IMR-90 (cell line): Measurements from ENCODE around the gene BARD1. TPM values are rescaled to one million over a fixed set of nuclear protein-coding genes. Genes with fewer than 3 reads are reported as not detected.

Experiments used
- ATAC-seq: fragments of 200-7000 bp; cut with Tn5 transposase; 2 replicates; pipeline ENCODE4 v1.9.1; 2020; ENCODE audit warnings: low read depth, mild to moderate bottlenecking, moderate library complexity
- BruUV-seq: library from RNA; stranded (reverse); fragments of 400-500 nt; replicated peaks from 2 replicates; lab custom pipeline; 2021; lab: Mats Ljungman, UMichigan
- CTCF ChIA-PET: fragments of 300-600 bp; formaldehyde crosslinking; extraction: SDS; loops from one replicate; lab custom pipeline; 2021; ENCODE audit warnings: antibody characterized with exemption; lab: Yijun Ruan, JAX
- POLR2A ChIA-PET: fragments of 300-600 bp; sonication (Branson Sonifier 250); formaldehyde crosslinking; loops from one replicate; lab custom pipeline; 2022; ENCODE audit warnings: antibody characterized with exemption; ENCODE audit not compliant: unreplicated experiment; lab: Charles Lee
- DNase-seq: peaks from one replicate; pipeline ENCODE4 v3.0.0; 2013
- H2AFZ ChIP-seq: replicated peaks from 2 replicates; pipeline ENCODE3; 2013; ENCODE audit warnings: low read length, mild to moderate bottlenecking; ENCODE audit not compliant: poor library complexity
- H2AK5ac ChIP-seq: 2 replicates; pipeline ENCODE4 v1.6.1; 2013; ENCODE audit warnings: low read depth, low read length, inconsistent platforms
- H2AK9ac ChIP-seq: replicated peaks from 2 replicates; pipeline ENCODE3; 2013; ENCODE audit warnings: mild to moderate bottlenecking, low read depth, low read length, moderate library complexity; ENCODE audit not compliant: poor library complexity
- H2BK120ac ChIP-seq: 2 replicates; pipeline ENCODE4 v1.6.1; 2013; ENCODE audit warnings: low read depth, low read length, inconsistent platforms
- H2BK15ac ChIP-seq: 3 replicates; pipeline ENCODE4 v1.6.1; 2013; ENCODE audit warnings: low read depth, low read length, inconsistent platforms
- H2BK20ac ChIP-seq: 2 replicates; pipeline ENCODE4 v1.6.1; 2013; ENCODE audit warnings: low read depth, mild to moderate bottlenecking, inconsistent platforms, low read length, moderate library complexity
- H2BK5ac ChIP-seq: 2 replicates; pipeline ENCODE4 v1.6.1; 2013; ENCODE audit warnings: mild to moderate bottlenecking, low read depth, low read length, inconsistent platforms; ENCODE audit not compliant: poor library complexity, severe bottlenecking
- H3K14ac ChIP-seq: replicated peaks from 2 replicates; pipeline ENCODE4 v1.6.1; 2013; ENCODE audit warnings: low read depth, low read length, inconsistent platforms
- H3K18ac ChIP-seq: 2 replicates; pipeline ENCODE4 v1.6.1; 2013; ENCODE audit warnings: low read depth, low read length, control low read depth
- H3K23ac ChIP-seq: 2 replicates; pipeline ENCODE4 v1.6.1; 2013; ENCODE audit warnings: low read depth, low read length, inconsistent platforms
- H3K27ac ChIP-seq: 2 replicates; pipeline ENCODE4 v1.5.1; 2013; ENCODE audit warnings: mild to moderate bottlenecking, control low read depth, low read length; ENCODE audit not compliant: insufficient read depth
- H3K27me3 ChIP-seq: 2 replicates; pipeline ENCODE4 v1.6.1; 2013; ENCODE audit warnings: low read length; ENCODE audit not compliant: control insufficient read depth, insufficient read depth
- H3K36me3 ChIP-seq: 2 replicates; pipeline ENCODE4 v1.6.1; 2013; ENCODE audit warnings: low read length, mixed read lengths; ENCODE audit not compliant: control insufficient read depth, insufficient read depth
- H3K4ac ChIP-seq: 2 replicates; pipeline ENCODE4 v1.6.1; 2013; ENCODE audit warnings: low read depth, low read length, inconsistent platforms
- H3K4me1 ChIP-seq: 2 replicates; pipeline ENCODE4 v1.6.1; 2013; ENCODE audit warnings: low read length, mixed read lengths; ENCODE audit not compliant: control insufficient read depth, insufficient read depth
- H3K4me2 ChIP-seq: 2 replicates; pipeline ENCODE4 v1.6.1; 2013; ENCODE audit warnings: low read depth, mild to moderate bottlenecking, control low read depth, low read length, moderate library complexity
- H3K4me3 ChIP-seq: 2 replicates; pipeline ENCODE4 v1.5.1; 2013; ENCODE audit warnings: low read depth, mild to moderate bottlenecking, control low read depth, low read length, moderate library complexity; ENCODE audit not compliant: insufficient read depth
- H3K56ac ChIP-seq: 2 replicates; pipeline ENCODE4 v1.6.1; 2013; ENCODE audit warnings: low read length, inconsistent platforms; ENCODE audit not compliant: insufficient read depth; ENCODE audit errors: extremely low read depth
- H3K79me1 ChIP-seq, 2 experiments: 2 replicates each; pipeline ENCODE4 v1.6.1; 2013; ENCODE audit warnings: low read length in 2 of 2, inconsistent platforms in 1 of 2, low read depth in 1 of 2
- H3K9ac ChIP-seq: 2 replicates; pipeline ENCODE4 v1.6.1; 2013; ENCODE audit warnings: low read depth, low read length, control low read depth
- H3K9me1 ChIP-seq: 2 replicates; pipeline ENCODE4 v1.6.1; 2013; ENCODE audit warnings: low read length, inconsistent platforms; ENCODE audit not compliant: insufficient read depth
- H3K9me3 ChIP-seq: 2 replicates; pipeline ENCODE4 v1.6.1; 2013; ENCODE audit warnings: low read length; ENCODE audit not compliant: control insufficient read depth, insufficient read depth
- H4K20me1 ChIP-seq: 2 replicates; pipeline ENCODE4 v1.6.1; 2013; ENCODE audit warnings: low read length, inconsistent platforms; ENCODE audit not compliant: insufficient read depth
- H4K5ac ChIP-seq: 2 replicates; pipeline ENCODE4 v1.6.1; 2013; ENCODE audit warnings: mild to moderate bottlenecking, low read depth, low read length, control low read depth
- H4K8ac ChIP-seq, 2 experiments: 2 replicates each; pipeline ENCODE4 v1.6.1; 2013; ENCODE audit warnings: low read depth in 2 of 2, low read length in 2 of 2, control low read depth in 1 of 2, inconsistent platforms in 1 of 2
- H4K91ac ChIP-seq: 2 replicates; pipeline ENCODE4 v1.6.1; 2013; ENCODE audit warnings: low read depth, low read length, inconsistent platforms; ENCODE audit not compliant: insufficient read depth
- BHLHE40 ChIP-seq: fragments of 150-350 bp; IDR thresholded peaks from 2 replicates; pipeline ENCODE4 v1.6.1; 2016; ENCODE audit warnings: mild to moderate bottlenecking, low read depth, low read length
- CHD1 ChIP-seq: IDR thresholded peaks from 2 replicates; pipeline ENCODE4 v1.6.1; 2012; ENCODE audit warnings: low read depth, low read length, improper control_type of control experiment
- FOS ChIP-seq: fragments of 150-350 bp; IDR thresholded peaks from 2 replicates; pipeline ENCODE4 v1.6.1; 2016; ENCODE audit warnings: low read depth, low read length
- MAFK ChIP-seq: IDR thresholded peaks from 2 replicates; pipeline ENCODE4 v1.6.1; 2012; ENCODE audit warnings: low read depth, low read length, improper control_type of control experiment
- MAZ ChIP-seq: IDR thresholded peaks from 2 replicates; pipeline ENCODE4 v1.6.1; 2012; ENCODE audit warnings: low read depth, mild to moderate bottlenecking, low read length, improper control_type of control experiment, moderate library complexity, borderline replicate concordance
- MXI1 ChIP-seq: IDR thresholded peaks from 2 replicates; pipeline ENCODE4 v1.6.1; 2012; ENCODE audit warnings: low read depth, mild to moderate bottlenecking, low read length, moderate library complexity, borderline replicate concordance
- NFE2L2 ChIP-seq: fragments of 150-350 bp; IDR thresholded peaks from 2 replicates; pipeline ENCODE4 v1.6.1; 2016; ENCODE audit warnings: low read depth, mild to moderate bottlenecking, low read length
- POLR2A ChIP-seq: IDR thresholded peaks from 2 replicates; pipeline ENCODE4 v1.6.1; 2012; ENCODE audit warnings: mild to moderate bottlenecking, low read depth, low read length
- RAD21 ChIP-seq: IDR thresholded peaks from 2 replicates; pipeline ENCODE4 v1.6.1; 2012; ENCODE audit warnings: low read length, improper control_type of control experiment
- RCOR1 ChIP-seq: IDR thresholded peaks from 2 replicates; pipeline ENCODE4 v1.6.1; 2012; ENCODE audit warnings: mild to moderate bottlenecking, low read length, improper control_type of control experiment; ENCODE audit not compliant: insufficient replicate concordance
- WGBS, 2 experiments: methylation state at CpG; one replicate each; pipeline versions ENCODE4 v1.1.5 to v1.1.7; 2013; ENCODE audit warnings: missing lambda C conversion rate in 2 of 2; ENCODE audit not compliant: insufficient read length in 1 of 2; ENCODE audit errors: extremely low coverage in 2 of 2; 5-methylcytosine and 5-hydroxymethylcytosine counted together
- dilution Hi-C: fragments of 300-500 bp; cut with HindIII; formaldehyde crosslinking; loops from one replicate; pipeline ENCODE4 v1.14.3; 2018; ENCODE audit warnings: low sequenced_read_pairs; ENCODE audit not compliant: unreplicated experiment
- in situ Hi-C: fragments of 300-500 bp; cut with MboI; formaldehyde crosslinking; loops from 3 replicates; pipeline ENCODE4 v1.14.3; 2019; ENCODE audit warnings: low sequenced_read_pairs, inconsistent platforms, mixed read lengths
- intact Hi-C: fragments of 100-400 bp; cut with micrococcal nuclease; formaldehyde crosslinking; loops from 2 replicates; pipeline ENCODE4 v1.10.0; 2022
- polyA plus RNA-seq, 3 experiments: library from polyadenylated mRNA; depleted of rRNA; stranded (reverse); fragments of >200 nt; gene quantifications; 2 replicates each; pipeline ENCODE4 v1.2.3, GENCODE V29; 2012; ENCODE audit warnings: low replicate concordance in 1 of 3
- total RNA-seq: library from RNA; depleted of rRNA; stranded (reverse); fragments of >200 nt; gene quantifications from 2 replicates; pipeline ENCODE4 v1.2.3, GENCODE V29; 2012

The BARD1 gene
- total and polyA plus RNA-seq, 2 of the 4 experiments (the other 2 are of a cell fraction): 3.1 to 34.6 TPM

DNA sequence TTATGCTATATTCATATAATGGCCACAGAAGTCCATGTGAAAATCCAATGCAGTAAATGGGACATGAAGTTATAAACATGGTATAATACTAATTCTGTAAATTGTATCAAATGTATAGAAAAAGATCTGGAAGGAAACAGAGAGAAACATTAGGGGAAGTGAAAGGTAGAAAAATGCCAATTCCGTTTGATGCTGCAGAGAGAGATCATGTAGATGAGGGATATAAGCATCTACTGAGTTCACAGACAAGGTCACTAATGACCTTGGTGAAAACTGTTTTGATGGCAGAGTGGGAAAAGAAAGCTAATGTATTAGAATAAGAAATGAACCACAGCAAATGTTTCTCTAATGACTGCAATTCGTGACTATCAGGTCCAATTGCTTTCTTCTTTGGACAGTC is 56.0 kb downstream of the BARD1 start:
- Histone ChIP-seq H2BK120ac (no peak overlapping the region), H3K4me1 (no peaks in the 10 kb centered on the region), H3K9me1 (no peaks in the 10 kb centered on the region), H3K23ac (no peak overlapping the region), H2AK5ac (no peak overlapping the region), H3K9ac (no peak overlapping the region), H3K4me2 (no peak overlapping the region), H4K91ac (no peak overlapping the region), H3K9me3 (no peaks in the 10 kb centered on the region), H3K27ac (no peak overlapping the region), H3K4ac (no peak overlapping the region), H4K8ac (no peak overlapping the region), H3K4me3 (no peak overlapping the region), H3K14ac (no peak overlapping the region), H2BK15ac (no peak overlapping the region), H3K36me3 (peaks cover 4% of the 10 kb centered on the region; the same call in 1 of the 2 replicates), H4K5ac (no peak overlapping the region), H2AK9ac (no peak overlapping the region), H2BK5ac (no peak overlapping the region), H4K20me1 (no peaks in the 10 kb centered on the region), H2AFZ (no peak overlapping the region), H3K79me1 (peaks cover 6 to 9% of the 10 kb centered on the region in 2 experiments; a peak in 3 of 4 replicates), H3K56ac (no peak overlapping the region), H3K27me3 (no peaks in the 10 kb centered on the region), H3K18ac (no peak overlapping the region), H2BK20ac (no peak overlapping the region)
- ChIA-PET POLR2A (no interaction called here), CTCF (no interaction called here)
- no peak for DNase-seq
- intact Hi-C loops (no loop called here), in situ Hi-C loops (no loop called here), dilution Hi-C loops (no loop called here)
- 65% methylated on average over 2 of the region's 2 CpGs; no CpG with 5 or more reads in 1 of the 2 experiments for WGBS, 2 experiments
- ATAC-seq: no peak
- TF ChIP-seq BHLHE40: no peak
- no peak for TF ChIP-seq MXI1
- no peak for TF ChIP-seq MAZ
- no peak for TF ChIP-seq NFE2L2
- TF ChIP-seq CHD1: no peak
- no peak for TF ChIP-seq FOS
- TF ChIP-seq RAD21: no peak
- no peak for TF ChIP-seq RCOR1
- TF ChIP-seq MAFK: no peak
- TF ChIP-seq POLR2A: no peak
- BruUV-seq: no TSS peak
